ENCODE results near the gene PTPRG. TPM values are rescaled to one million over a fixed set of nuclear protein-coding genes. Genes with fewer than 3 reads are reported as not detected.

Gene PTPRG
- total and polyA plus RNA-seq, 11 donors = 8.0 to 48.5 (median 35.4) TPM

DNA sequence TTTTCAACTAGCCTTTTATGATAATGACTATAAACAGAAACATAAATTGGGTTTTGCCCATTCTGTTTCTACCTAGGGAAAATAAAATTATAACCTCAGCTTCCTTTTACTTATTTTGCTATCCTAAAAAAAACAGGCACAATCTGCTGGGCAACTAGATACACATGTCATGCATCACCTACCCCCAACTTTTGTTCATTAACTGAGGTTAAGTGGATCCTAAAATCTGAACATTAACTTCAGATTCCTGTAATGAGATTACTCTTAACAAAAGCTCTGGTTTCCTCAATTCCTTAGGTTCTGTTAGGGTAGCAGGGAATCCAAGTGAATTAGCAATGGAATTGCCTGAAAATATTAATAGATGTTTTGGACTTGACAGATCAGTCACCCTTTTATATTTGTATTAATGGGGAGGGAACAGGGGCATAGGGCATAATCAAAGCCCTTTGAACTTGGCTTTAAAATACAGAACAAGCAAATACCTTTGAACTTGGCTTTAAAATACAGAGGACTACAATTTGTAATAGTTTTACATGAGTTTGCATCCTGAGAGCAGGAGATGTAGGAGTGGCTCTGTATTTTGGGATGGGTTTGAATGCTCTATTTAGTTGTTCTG lies 705.4 kb downstream of the PTPRG start:
- Histone ChIP-seq H3K36me3 (peaks cover 4 to 87% (median 46%) of the 10 kb centered on the region in 9 donors), H3K27me3 (no peaks in the 10 kb centered on the region), H3K27ac (no peak overlapping the region), H3K9me3 (no peaks in the 10 kb centered on the region), H3K4me1 (peaks cover 0 to 2% (median 0%) of the 10 kb centered on the region in 12 donors), H3K4me3 (no peak overlapping the region)
- intact Hi-C loops (cut with DNase I) = no loop called here
- TF ChIP-seq POLR2A (IDR thresholded peaks at IDR 0.05) = no peak
- TF ChIP-seq, protein P1, sequence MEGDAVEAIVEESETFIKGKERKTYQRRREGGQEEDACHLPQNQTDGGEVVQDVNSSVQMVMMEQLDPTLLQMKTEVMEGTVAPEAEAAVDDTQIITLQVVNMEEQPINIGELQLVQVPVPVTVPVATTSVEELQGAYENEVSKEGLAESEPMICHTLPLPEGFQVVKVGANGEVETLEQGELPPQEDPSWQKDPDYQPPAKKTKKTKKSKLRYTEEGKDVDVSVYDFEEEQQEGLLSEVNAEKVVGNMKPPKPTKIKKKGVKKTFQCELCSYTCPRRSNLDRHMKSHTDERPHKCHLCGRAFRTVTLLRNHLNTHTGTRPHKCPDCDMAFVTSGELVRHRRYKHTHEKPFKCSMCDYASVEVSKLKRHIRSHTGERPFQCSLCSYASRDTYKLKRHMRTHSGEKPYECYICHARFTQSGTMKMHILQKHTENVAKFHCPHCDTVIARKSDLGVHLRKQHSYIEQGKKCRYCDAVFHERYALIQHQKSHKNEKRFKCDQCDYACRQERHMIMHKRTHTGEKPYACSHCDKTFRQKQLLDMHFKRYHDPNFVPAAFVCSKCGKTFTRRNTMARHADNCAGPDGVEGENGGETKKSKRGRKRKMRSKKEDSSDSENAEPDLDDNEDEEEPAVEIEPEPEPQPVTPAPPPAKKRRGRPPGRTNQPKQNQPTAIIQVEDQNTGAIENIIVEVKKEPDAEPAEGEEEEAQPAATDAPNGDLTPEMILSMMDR (IDR thresholded peaks at IDR 0.05) = no peak
- ATAC-seq (no peak), DNase-seq (no peak)

DNA sequence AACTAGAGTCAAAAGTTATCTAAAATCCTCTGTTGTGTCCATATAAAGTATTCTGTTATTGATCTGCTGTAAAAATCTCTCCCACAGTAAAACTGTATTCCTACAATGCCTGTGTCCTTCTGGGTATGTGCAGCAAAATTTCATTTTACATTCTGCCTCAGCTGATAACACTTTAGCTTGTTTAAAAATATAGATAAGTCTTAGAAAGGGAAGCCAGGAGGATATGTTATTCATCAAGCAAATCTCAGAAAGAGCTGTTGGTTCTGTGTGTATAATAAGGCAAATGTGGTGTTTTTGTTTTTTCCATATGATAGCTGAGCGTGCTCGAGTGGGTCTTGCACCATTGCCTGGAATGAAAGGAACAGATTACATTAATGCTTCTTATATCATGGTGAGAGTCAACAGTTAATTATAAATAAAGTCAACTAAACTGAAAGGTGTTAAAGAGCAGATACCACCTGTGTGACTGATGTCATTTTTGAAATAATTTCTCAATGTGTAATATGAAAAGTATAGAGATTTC lies 715.3 kb downstream of the PTPRG start:
- peaks cover 0 to 98% (median 47%) of the 10 kb centered on the region in 9 donors for H3K36me3 ChIP-seq
- intact Hi-C loops (cut with DNase I) = no loop called here
- no peaks in the 10 kb centered on the region for H3K4me1 ChIP-seq
- H3K9me3 ChIP-seq = no peaks in the 10 kb centered on the region
- no peak for ATAC-seq
- no peaks in the 10 kb centered on the region for H3K27me3 ChIP-seq
- H3K4me3 ChIP-seq = no peak overlapping the region
- WGBS, 4 donors = 93 to 98% (median 96%) methylated on average over 2 of the region's 2 CpGs
- TF ChIP-seq POLR2A (IDR thresholded peaks at IDR 0.05) = no peak
- TF ChIP-seq, protein P1 (IDR thresholded peaks at IDR 0.05) = no peak
- no peak for DNase-seq
- H3K27ac ChIP-seq = no peak overlapping the region

DNA sequence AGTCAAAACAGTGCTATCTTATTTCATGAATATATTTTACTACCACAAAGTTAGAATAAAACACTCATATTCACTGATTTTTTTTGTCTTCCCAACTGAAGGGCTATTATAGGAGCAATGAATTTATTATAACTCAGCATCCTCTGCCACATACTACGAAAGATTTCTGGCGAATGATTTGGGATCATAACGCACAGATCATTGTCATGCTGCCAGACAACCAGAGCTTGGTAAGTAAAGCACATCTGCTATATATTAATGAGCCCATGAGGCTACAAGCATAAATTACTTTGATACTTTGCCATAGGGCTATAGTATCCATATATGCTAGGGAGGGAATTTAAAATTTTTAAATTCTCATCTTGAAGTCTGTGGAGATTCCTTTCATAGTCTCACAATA lies 716.1 kb downstream of the PTPRG start:
- Histone ChIP-seq H3K9me3 (no peaks in the 10 kb centered on the region), H3K27ac (no peak overlapping the region), H3K4me3 (no peak overlapping the region), H3K4me1 (no peaks in the 10 kb centered on the region), H3K36me3 (peaks cover 0 to 98% (median 50%) of the 10 kb centered on the region in 9 donors), H3K27me3 (no peaks in the 10 kb centered on the region)
- ATAC-seq (no peak), DNase-seq (no peak)
- WGBS, 4 donors = 89 to 97% (median 94%) methylated on average over 3 of the region's 3 CpGs
- TF ChIP-seq, protein P1 (IDR thresholded peaks at IDR 0.05) = no peak
- no peak for TF ChIP-seq POLR2A (IDR thresholded peaks at IDR 0.05)
- intact Hi-C loops (cut with DNase I) = no loop called here

DNA sequence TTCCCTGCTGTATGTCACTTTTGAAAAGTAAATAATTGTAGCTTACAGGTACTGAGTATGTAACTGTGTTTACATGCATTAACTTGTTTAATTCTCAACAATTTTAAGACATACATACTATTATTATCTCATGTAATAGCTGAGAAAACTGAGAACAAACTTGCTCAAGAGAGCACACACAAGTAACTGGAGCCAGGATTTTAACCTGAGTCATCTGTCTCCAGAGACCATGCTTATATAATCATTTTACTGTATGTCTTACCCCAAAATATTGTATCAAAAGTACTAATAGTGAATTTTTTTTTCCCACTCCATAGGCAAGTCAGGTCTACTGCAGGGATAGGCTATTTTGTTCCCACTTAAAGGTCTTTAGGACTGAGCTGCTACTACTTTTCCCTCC lies 716.6 kb downstream of the PTPRG start:
- DNase-seq (no peak), ATAC-seq (no peak)
- intact Hi-C loops (cut with DNase I) = no loop called here
- Histone ChIP-seq H3K9me3 (no peaks in the 10 kb centered on the region), H3K27ac (no peak overlapping the region), H3K36me3 (peaks cover 0 to 98% (median 46%) of the 10 kb centered on the region in 9 donors), H3K27me3 (no peaks in the 10 kb centered on the region), H3K4me1 (no peaks in the 10 kb centered on the region), H3K4me3 (no peak overlapping the region)
- TF ChIP-seq, protein P1 (IDR thresholded peaks at IDR 0.05) = no peak
- TF ChIP-seq POLR2A (IDR thresholded peaks at IDR 0.05) = no peak
